ENCODE measurements around the gene EPHB3. TPM values are rescaled to one million over a fixed set of nuclear protein-coding genes. Genes with fewer than 3 reads are reported as not detected.

Gene EPHB3
- polyA plus RNA-seq, 2 of the 4 experiments (the other 2 are of a cell fraction) = 0.36 to 0.50 TPM

GRCh38 chr3:184556582-184557347, 4.8 kb upstream of the EPHB3 start (continued):
- TF ChIP-seq ATOH8 (CRISPR knock-in tag; IDR thresholded peaks at IDR 0.05; ENCODE audit: low read depth) (no peak), SREBF2 (IDR thresholded peaks at IDR 0.05) (no peak), EHF (CRISPR knock-in tag; IDR thresholded peaks at IDR 0.05) (no peak)

- ATAC-seq (no peak), DNase-seq (ENCODE audit: low read depth in 1 of 2, low spot score in 1 of 2) (no peak), FAIRE-seq (no peak)
- Histone ChIP-seq H3K4me1 (peaks cover 20% of the 10 kb centered on the region), H3K9me3 (no peaks in the 10 kb centered on the region), H3K27ac (no peak overlapping the region), H3K4me3 (no peak overlapping the region), H3K4me2 (no peak overlapping the region)
- CTCF ChIA-PET = interaction anchor here (1.0 to 1.2 kb wide), 3 partner anchors 9 to 15 kb away, joined by 3 to 4 read pairs (median 4); no protein-coding TSS in a partner anchor
- 55% methylated on average over 7 of the region's 7 CpGs for WGBS (ENCODE audit: missing lambda C conversion rate)
- TF ChIP-seq HEYL (CRISPR knock-in tag; IDR thresholded peaks at IDR 0.05) = no peak
- no peak for TF ChIP-seq RFX5 (IDR thresholded peaks at IDR 0.05)
- TF ChIP-seq HOXB13 (CRISPR knock-in tag; IDR thresholded peaks at IDR 0.05; ENCODE audit: low read depth) = no peak
- TF ChIP-seq HMGXB4 (CRISPR knock-in tag; IDR thresholded peaks at IDR 0.05; ENCODE audit: borderline replicate concordance) = no peak
- no peak for TF ChIP-seq NPAS2 (CRISPR knock-in tag; IDR thresholded peaks at IDR 0.05; ENCODE audit: borderline replicate concordance)
- no peak for TF ChIP-seq RARB (CRISPR knock-in tag; IDR thresholded peaks at IDR 0.05)
- no peak for TF ChIP-seq GATA3 (IDR thresholded peaks at IDR 0.05; ENCODE audit: borderline replicate concordance)
- TF ChIP-seq MAFK (IDR thresholded peaks at IDR 0.05; ENCODE audit: partially characterized antibody) = no peak
- no peak for TF ChIP-seq BCL3 (IDR thresholded peaks at IDR 0.05)
- TF ChIP-seq E2F6 (IDR thresholded peaks at IDR 0.05; ENCODE audit: borderline replicate concordance, low read depth) = no peak
- no peak for TF ChIP-seq FOSB (CRISPR knock-in tag; IDR thresholded peaks at IDR 0.05)
- TF ChIP-seq NR3C1 (IDR thresholded peaks at IDR 0.05) = no peak
- TF ChIP-seq EHMT2 (IDR thresholded peaks at IDR 0.05; ENCODE audit: low read depth) = no peak
- no peak for TF ChIP-seq CTCF (IDR thresholded peaks at IDR 0.05)
- no peak for TF ChIP-seq ESRRA (IDR thresholded peaks at IDR 0.05; ENCODE audit: borderline replicate concordance, low read length)
- no peak for TF ChIP-seq ZNF302 (CRISPR knock-in tag; IDR thresholded peaks at IDR 0.05)
- no peak for TF ChIP-seq BHLHE40 (IDR thresholded peaks at IDR 0.05; ENCODE audit: low read depth, low read length)
- TF ChIP-seq ELK1 (IDR thresholded peaks at IDR 0.05; ENCODE audit: low read depth, low read length) = no peak
- no peak for TF ChIP-seq CBX2 (IDR thresholded peaks at IDR 0.05; ENCODE audit: borderline replicate concordance, low read depth)
- POLR2A ChIA-PET = no interaction called here
These were observed 4.1 kb upstream of the EPHB3 start for GRCh38 chr3:184557348-184557950.
